Measurements from ENCODE around the gene PTGDR2. TPM values are rescaled to one million over a fixed set of nuclear protein-coding genes. Genes with fewer than 3 reads are reported as not detected.

The PTGDR2 gene
- total RNA-seq, 1 donor from 2014 or later, result 0.52 TPM

DNA sequence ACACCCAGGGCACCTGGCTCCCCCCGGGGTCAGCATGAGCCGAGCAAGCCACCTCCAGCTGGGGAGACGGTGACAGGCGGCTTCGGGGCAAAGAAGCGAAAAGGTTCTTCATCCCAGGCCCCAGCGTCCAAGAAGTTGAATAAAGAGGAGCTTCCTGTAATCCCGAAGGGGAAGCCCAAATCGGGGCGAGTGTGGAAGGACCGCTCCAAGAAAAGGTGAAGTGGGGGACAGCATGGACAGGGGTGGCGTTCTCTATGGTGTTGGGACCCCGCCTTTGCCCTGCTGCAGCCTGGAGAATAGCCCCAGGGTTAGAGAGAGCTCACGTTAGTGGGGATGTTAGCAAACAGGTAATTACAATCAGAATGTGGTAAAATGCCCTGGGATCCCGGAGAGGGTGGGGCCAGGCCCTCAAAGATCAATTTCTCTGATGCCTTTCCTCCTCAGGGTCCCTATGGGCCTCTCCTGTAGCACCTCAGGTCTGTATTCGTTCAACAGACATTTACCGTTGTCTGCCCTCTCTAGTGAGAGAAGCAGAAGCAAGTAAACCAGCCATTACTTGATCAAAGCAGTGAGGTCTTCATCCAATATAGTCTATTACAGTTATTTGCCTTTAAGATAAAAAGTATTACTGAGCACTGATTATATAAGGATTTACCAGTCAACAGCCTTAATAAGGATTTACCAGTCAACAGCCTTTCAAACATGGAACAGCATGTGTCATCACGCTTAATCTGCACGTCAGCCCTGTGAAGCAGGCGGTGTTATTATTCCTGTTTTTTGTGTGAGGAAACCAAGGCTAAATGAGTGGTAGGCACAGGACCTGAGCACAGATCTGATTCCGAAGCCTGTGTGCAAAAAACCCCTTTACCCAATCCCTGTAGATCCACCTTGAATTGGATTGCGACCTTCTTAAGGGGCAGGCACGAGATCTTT, 12.8 kb downstream of the PTGDR2 start:
- peak overlapping the region; percentile 70 for H3K27ac ChIP-seq (ENCODE audit: low read depth, low read length)

GRCh38 chr11:60841797-60842667, 13.7 kb downstream of the PTGDR2 start, which contains the start of gene CCDC86:
TSS of gene CCDC86 (plus strand) at chr11:60842113. CDS start at chr11:60842125, 12 bp downstream.
- Histone ChIP-seq H3K4me3 (ENCODE audit: low read length in 3 of 3) (peak within 1 kb of the TSS; percentile 71 to 96 (median 78)), H3K27me3 (ENCODE audit: control insufficient read depth in 3 of 3, insufficient read depth in 3 of 3, low read length in 3 of 3) (no peaks in the 10 kb centered on the region), H3K9ac (ENCODE audit: low read depth in 1 of 3, low read length in 3 of 3) (peak within 1 kb of the TSS; percentile 77 to 95 (median 87)), H3K36me3 (ENCODE audit: control insufficient read depth in 3 of 3, insufficient read depth in 3 of 3, low read length in 3 of 3) (peaks cover 0 to 8% (median 0%) of the 10 kb centered on the region in 3 donors), H3K27ac (ENCODE audit: low read depth, low read length) (peak within 1 kb of the TSS; percentile 70), H3K4me1 (ENCODE audit: control insufficient read depth in 3 of 3, insufficient read depth in 3 of 3, low read length in 3 of 3) (peaks cover 43 to 54% (median 53%) of the 10 kb centered on the region in 3 donors), H3K9me3 (ENCODE audit: control insufficient read depth in 3 of 3, low read length in 3 of 3) (no peaks in the 10 kb centered on the region)

More for the DNA sequence above, 12.8 kb downstream of the PTGDR2 start:
- no peaks in the 10 kb centered on the region for H3K27me3 ChIP-seq (ENCODE audit: control insufficient read depth in 3 of 3, insufficient read depth in 3 of 3, low read length in 3 of 3)
- no peaks in the 10 kb centered on the region for H3K9me3 ChIP-seq (ENCODE audit: control insufficient read depth in 3 of 3, low read length in 3 of 3)
- peak overlapping the region; percentile 71 to 96 (median 78) for H3K4me3 ChIP-seq (ENCODE audit: low read length in 3 of 3)
- peaks cover 43 to 54% (median 53%) of the 10 kb centered on the region in 3 donors for H3K4me1 ChIP-seq (ENCODE audit: control insufficient read depth in 3 of 3, insufficient read depth in 3 of 3, low read length in 3 of 3)
- H3K36me3 ChIP-seq (ENCODE audit: control insufficient read depth in 3 of 3, insufficient read depth in 3 of 3, low read length in 3 of 3), result peaks cover 3 to 10% (median 7%) of the 10 kb centered on the region in 3 donors
- H3K9ac ChIP-seq (ENCODE audit: low read depth in 1 of 3, low read length in 3 of 3), result peak overlapping the region; percentile 77 to 95 (median 87)

GRCh38 chr11:60840470-60841430, 15.0 kb downstream of the PTGDR2 start:
- Histone ChIP-seq H3K4me3 (ENCODE audit: low read length in 3 of 3) (peak overlapping the region; percentile 71 to 96 (median 78)), H3K27ac (ENCODE audit: low read depth, low read length) (peak overlapping the region; percentile 70), H3K27me3 (ENCODE audit: control insufficient read depth in 3 of 3, insufficient read depth in 3 of 3, low read length in 3 of 3) (no peaks in the 10 kb centered on the region), H3K9me3 (ENCODE audit: control insufficient read depth in 3 of 3, low read length in 3 of 3) (no peaks in the 10 kb centered on the region), H3K9ac (ENCODE audit: low read depth in 1 of 3, low read length in 3 of 3) (peak overlapping the region in 2 of 3 donors; percentile 51 to 95), H3K4me1 (ENCODE audit: control insufficient read depth in 3 of 3, insufficient read depth in 3 of 3, low read length in 3 of 3) (peaks cover 43 to 55% (median 53%) of the 10 kb centered on the region in 3 donors), H3K36me3 (ENCODE audit: control insufficient read depth in 3 of 3, insufficient read depth in 3 of 3, low read length in 3 of 3) (peaks cover 0 to 7% (median 0%) of the 10 kb centered on the region in 3 donors)

DNA sequence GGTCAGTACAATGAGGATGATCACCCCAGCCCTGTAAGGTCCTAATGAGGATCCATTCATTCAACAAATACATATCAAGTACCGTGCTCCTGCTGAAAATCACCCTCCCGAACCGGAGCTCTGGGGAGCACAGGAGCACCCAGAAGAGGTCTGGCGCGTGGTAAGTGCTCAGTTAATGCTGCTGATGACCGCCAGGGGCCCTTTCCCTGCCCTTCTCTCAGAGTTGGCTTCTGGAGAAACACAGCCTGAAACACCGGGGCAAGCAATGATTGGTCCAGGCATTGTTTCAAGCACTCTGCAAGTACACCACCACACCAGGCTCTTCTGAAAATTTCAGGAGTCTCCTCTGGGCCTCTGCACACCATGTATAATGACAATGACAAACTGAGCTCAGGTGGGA, 17.6 kb downstream of the PTGDR2 start:
- Histone ChIP-seq H3K9me3 (ENCODE audit: control insufficient read depth in 3 of 3, low read length in 3 of 3) (no peaks in the 10 kb centered on the region), H3K27ac (ENCODE audit: low read depth, low read length) (no peak overlapping the region), H3K27me3 (ENCODE audit: control insufficient read depth in 3 of 3, insufficient read depth in 3 of 3, low read length in 3 of 3) (no peaks in the 10 kb centered on the region), H3K9ac (ENCODE audit: low read depth in 1 of 3, low read length in 3 of 3) (no peak overlapping the region), H3K4me3 (ENCODE audit: low read length in 3 of 3) (no peak overlapping the region), H3K36me3 (ENCODE audit: control insufficient read depth in 3 of 3, insufficient read depth in 3 of 3, low read length in 3 of 3) (peaks cover 0 to 2% (median 0%) of the 10 kb centered on the region in 3 donors), H3K4me1 (ENCODE audit: control insufficient read depth in 3 of 3, insufficient read depth in 3 of 3, low read length in 3 of 3) (peaks cover 24 to 40% (median 34%) of the 10 kb centered on the region in 3 donors)

GRCh38 chr11:60836866-60837515, 18.8 kb downstream of the PTGDR2 start:
- Histone ChIP-seq H3K27me3 (ENCODE audit: control insufficient read depth in 3 of 3, insufficient read depth in 3 of 3, low read length in 3 of 3) (no peaks in the 10 kb centered on the region), H3K4me1 (ENCODE audit: control insufficient read depth in 3 of 3, insufficient read depth in 3 of 3, low read length in 3 of 3) (peaks cover 18 to 31% (median 24%) of the 10 kb centered on the region in 3 donors), H3K9me3 (ENCODE audit: control insufficient read depth in 3 of 3, low read length in 3 of 3) (no peaks in the 10 kb centered on the region), H3K4me3 (ENCODE audit: low read length in 3 of 3) (no peak overlapping the region), H3K9ac (ENCODE audit: low read depth in 1 of 3, low read length in 3 of 3) (no peak overlapping the region), H3K36me3 (ENCODE audit: control insufficient read depth in 3 of 3, insufficient read depth in 3 of 3, low read length in 3 of 3) (no peaks in the 10 kb centered on the region), H3K27ac (ENCODE audit: low read depth, low read length) (no peak overlapping the region)

GRCh38 chr11:60835534-60835846, 20.3 kb downstream of the PTGDR2 start:
- peaks cover 11 to 30% (median 19%) of the 10 kb centered on the region in 3 donors for H3K4me1 ChIP-seq (ENCODE audit: control insufficient read depth in 3 of 3, insufficient read depth in 3 of 3, low read length in 3 of 3)
- H3K27ac ChIP-seq (ENCODE audit: low read depth, low read length), result no peak overlapping the region

GRCh38 chr11:60834742-60835533, 20.8 kb downstream of the PTGDR2 start:
- Histone ChIP-seq H3K9me3 (ENCODE audit: control insufficient read depth in 3 of 3, low read length in 3 of 3) (no peaks in the 10 kb centered on the region), H3K4me3 (ENCODE audit: low read length in 3 of 3) (no peak overlapping the region), H3K27ac (ENCODE audit: low read depth, low read length) (no peak overlapping the region), H3K4me1 (ENCODE audit: control insufficient read depth in 3 of 3, insufficient read depth in 3 of 3, low read length in 3 of 3) (peaks cover 9 to 29% (median 16%) of the 10 kb centered on the region in 3 donors), H3K9ac (ENCODE audit: low read depth in 1 of 3, low read length in 3 of 3) (no peak overlapping the region), H3K36me3 (ENCODE audit: control insufficient read depth in 3 of 3, insufficient read depth in 3 of 3, low read length in 3 of 3) (no peaks in the 10 kb centered on the region), H3K27me3 (ENCODE audit: control insufficient read depth in 3 of 3, insufficient read depth in 3 of 3, low read length in 3 of 3) (no peaks in the 10 kb centered on the region)

More at GRCh38 chr11:60835534-60835846, 20.3 kb downstream of the PTGDR2 start:
- no peak overlapping the region for H3K4me3 ChIP-seq (ENCODE audit: low read length in 3 of 3)
- H3K27me3 ChIP-seq (ENCODE audit: control insufficient read depth in 3 of 3, insufficient read depth in 3 of 3, low read length in 3 of 3), result no peaks in the 10 kb centered on the region
- no peaks in the 10 kb centered on the region for H3K36me3 ChIP-seq (ENCODE audit: control insufficient read depth in 3 of 3, insufficient read depth in 3 of 3, low read length in 3 of 3)
- no peaks in the 10 kb centered on the region for H3K9me3 ChIP-seq (ENCODE audit: control insufficient read depth in 3 of 3, low read length in 3 of 3)
- no peak overlapping the region for H3K9ac ChIP-seq (ENCODE audit: low read depth in 1 of 3, low read length in 3 of 3)

DNA sequence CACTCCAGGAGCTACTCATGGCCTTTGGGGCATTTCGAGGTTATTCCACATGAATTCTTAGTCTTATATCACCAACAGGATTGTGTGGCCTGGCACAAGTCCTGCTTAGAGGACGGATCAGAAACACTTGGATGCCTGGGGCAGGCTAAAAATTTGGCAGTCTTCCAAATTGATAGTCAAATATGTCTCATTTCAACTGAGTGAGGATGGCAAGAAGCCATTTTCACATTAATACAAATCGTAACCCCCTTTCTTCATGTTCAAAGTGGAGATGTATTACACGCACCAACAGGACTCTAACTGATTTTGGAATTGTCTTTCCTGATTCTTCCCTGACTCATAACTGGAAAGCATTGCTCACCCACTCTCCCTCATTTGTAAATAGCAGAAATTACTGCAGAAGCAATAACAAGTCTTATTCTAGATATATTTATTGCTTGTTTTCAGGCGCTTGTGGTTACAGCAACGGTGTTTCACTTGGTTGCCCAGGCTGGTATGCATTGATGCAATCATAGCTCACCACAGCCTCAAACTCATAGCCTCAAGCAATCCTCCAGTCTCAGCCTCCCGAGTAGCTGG, 24.2 kb downstream of the PTGDR2 start:
- no peaks in the 10 kb centered on the region for H3K27me3 ChIP-seq (ENCODE audit: control insufficient read depth in 3 of 3, insufficient read depth in 3 of 3, low read length in 3 of 3)
- no peaks in the 10 kb centered on the region for H3K36me3 ChIP-seq (ENCODE audit: control insufficient read depth in 3 of 3, insufficient read depth in 3 of 3, low read length in 3 of 3)
- H3K9me3 ChIP-seq (ENCODE audit: control insufficient read depth in 3 of 3, low read length in 3 of 3), result no peaks in the 10 kb centered on the region
- H3K4me3 ChIP-seq (ENCODE audit: low read length in 3 of 3), result peak overlapping the region in 1 of 3 donors; percentile 13
- no peak overlapping the region for H3K27ac ChIP-seq (ENCODE audit: low read depth, low read length)
- peaks cover 5 to 19% (median 7%) of the 10 kb centered on the region in 3 donors for H3K4me1 ChIP-seq (ENCODE audit: control insufficient read depth in 3 of 3, insufficient read depth in 3 of 3, low read length in 3 of 3)
- peak overlapping the region in 1 of 3 donors; percentile 8 for H3K9ac ChIP-seq (ENCODE audit: low read depth in 1 of 3, low read length in 3 of 3)

All from skeletal muscle tissue (tissue), 4 donors.